Amygdala (tissue), 56 donors: ENCODE results near the gene SYT15.
"Not testable (repeated sequence)": the region's sequence is repeated elsewhere in the genome, so short reads cannot be mapped to it uniquely, and the experiment has no call there.

Experiments
- DNase-seq, 56 donors: peaks; one replicate each; lab custom pipeline; 2025; lab: John Stamatoyannopoulos, UW

Gene SYT15

DNA sequence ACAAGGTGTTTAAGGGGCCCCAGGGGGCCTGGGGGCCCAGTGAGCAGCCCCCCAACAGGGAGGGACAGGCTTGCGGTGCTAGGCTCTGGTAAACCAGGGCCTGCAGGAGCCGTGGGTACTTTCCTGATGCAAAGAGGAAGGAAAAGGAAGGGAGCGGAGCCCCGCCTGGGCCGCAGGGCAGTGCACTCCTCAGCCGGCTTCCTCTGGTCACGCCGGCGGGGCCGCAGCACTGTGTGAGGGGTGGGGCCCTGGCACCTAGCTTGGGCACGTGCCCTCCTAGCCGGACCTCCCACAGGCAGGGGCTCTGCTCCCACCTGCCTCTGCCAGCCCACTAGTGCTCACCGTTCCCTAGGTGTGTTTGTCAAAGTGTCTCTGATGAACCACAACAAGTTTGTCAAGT is 6.3 kb downstream of the SYT15 start:
- not testable (repeated sequence) for DNase-seq

DNA sequence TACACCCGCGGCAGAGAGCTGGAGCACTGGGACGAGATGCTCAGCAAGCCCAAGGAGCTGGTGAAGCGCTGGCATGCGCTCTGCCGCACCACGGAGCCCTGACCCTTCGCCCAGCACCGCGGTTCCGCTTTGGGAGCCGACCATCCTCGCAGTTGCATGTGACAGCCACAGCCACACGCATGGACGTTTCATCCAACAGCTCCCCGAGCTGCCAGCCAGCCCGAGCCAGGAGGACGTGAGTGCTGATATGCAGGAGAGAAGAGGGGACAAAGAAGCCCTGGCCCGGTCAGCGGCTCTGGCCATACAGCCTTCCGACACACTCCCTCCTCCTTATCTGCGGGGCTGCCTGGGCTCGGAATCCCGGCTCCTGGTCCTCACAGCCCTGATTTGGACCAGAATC is 8.6 kb downstream of the SYT15 start:
- not testable (repeated sequence) for DNase-seq

GRCh38 chr10:46588221-46588620 is 9.3 kb downstream of the SYT15 start:
- DNase-seq: not testable (repeated sequence)

- not testable (repeated sequence) for DNase-seq
These were observed 10.7 kb downstream of the SYT15 start for GRCh38 chr10:46589589-46589988.

DNA sequence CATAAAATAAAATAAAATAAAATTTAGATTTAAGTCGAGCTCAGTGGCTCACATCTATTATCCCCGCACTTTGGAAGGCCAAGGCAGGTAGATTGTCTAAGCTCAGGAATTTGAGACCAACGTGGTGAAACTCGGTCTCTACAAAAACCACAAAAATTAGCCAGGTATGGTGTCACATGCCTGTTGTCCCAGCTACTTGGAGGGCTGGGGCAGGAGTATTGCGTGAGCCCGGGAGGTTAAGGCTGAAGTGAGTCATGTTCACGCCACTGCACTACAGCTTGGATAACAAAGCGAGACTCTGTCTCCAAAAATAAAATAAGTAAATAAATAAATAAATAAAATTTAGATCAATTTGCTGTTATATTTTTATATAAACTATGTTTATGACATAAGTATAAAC is 12.1 kb downstream of the SYT15 start:
- not testable (repeated sequence) for DNase-seq

GRCh38 chr10:46593307-46593706 is 14.4 kb downstream of the SYT15 start:
- DNase-seq: not testable (repeated sequence)

GRCh38 chr10:46594453-46595063 is 15.6 kb downstream of the SYT15 start:
- not testable (repeated sequence) for DNase-seq

DNA sequence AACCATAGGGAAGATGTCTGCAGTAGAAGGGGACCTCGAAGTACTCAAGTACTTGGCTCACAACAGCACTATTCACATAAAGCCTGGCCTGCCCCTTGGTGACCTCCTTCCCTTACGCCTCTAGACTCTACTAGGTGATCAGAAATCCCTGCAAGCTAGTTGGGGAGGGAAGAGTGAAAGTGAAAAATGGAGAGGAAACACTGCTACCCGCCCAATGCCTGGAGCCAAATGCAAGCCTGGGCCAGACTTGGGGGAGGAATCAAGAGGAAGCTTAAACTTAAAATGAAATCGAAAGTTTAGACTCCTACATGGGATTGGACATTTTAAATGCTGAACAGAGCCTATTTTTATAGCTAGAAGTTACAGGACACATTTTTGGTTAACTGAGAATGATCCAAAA is 17.6 kb downstream of the SYT15 start:
- DNase-seq: not testable (repeated sequence)

- not testable (repeated sequence) for DNase-seq
These were observed 18.8 kb downstream of the SYT15 start for GRCh38 chr10:46597616-46598246.

GRCh38 chr10:46600516-46600915 is 21.6 kb downstream of the SYT15 start:
- not testable (repeated sequence) for DNase-seq

DNA sequence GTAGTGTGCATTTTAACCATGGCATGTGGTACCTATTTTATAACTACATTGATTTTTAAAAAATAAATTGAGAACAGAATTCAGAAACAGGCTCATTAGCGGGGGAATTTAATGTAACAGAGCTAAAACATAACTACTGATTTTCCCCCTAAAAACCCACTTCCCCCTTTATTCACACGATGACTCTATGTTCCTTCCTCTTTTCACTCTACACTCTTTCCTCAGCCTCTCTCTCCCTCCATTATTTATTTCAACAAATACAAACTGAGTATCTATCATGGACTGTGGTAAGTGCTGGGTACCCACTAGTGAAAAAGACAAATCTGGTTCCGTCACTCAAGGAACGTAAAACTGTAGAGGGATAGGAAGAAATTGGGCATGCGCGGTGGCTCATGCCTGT is 36.6 kb downstream of the SYT15 start:
- not testable (repeated sequence) for DNase-seq

DNA sequence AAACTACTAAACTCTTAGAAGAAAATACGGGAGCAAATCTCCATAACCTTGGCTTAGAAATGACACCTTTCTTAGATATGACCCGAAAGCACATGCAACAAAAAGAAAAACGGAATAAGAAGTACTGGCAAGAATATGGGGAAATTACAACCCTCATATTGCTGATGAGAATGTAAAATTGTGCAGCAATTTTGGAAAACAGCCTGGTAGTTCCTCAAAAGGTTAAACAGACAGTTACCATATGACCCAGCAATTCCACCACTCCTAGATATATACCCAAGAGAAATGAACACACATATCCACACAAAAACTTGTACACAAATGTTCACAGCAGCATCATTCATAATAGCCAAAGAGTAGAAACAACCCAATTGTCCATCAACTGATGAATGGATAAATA is 37.3 kb downstream of the SYT15 start:
- DNase-seq: not testable (repeated sequence)

DNA sequence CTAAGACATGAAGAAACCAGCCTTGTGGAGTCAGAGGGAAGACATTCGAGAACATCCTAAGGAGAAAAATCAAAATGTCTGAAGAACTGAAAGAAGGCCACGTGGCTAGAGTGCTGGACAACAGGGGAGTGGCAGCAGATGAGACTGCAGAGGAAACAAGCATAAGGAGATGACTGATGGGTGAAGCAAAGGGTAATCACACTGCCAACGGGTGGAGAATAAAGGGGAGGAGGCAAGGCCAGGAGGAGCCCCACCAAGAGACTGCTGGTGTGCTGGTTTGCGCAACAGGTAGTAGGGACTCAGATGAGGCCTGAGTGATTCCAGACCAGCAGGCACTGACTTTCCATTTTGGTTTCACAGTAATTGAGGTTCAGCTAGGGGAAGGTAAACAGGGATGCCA is 38.2 kb downstream of the SYT15 start:
- not testable (repeated sequence) for DNase-seq

DNA sequence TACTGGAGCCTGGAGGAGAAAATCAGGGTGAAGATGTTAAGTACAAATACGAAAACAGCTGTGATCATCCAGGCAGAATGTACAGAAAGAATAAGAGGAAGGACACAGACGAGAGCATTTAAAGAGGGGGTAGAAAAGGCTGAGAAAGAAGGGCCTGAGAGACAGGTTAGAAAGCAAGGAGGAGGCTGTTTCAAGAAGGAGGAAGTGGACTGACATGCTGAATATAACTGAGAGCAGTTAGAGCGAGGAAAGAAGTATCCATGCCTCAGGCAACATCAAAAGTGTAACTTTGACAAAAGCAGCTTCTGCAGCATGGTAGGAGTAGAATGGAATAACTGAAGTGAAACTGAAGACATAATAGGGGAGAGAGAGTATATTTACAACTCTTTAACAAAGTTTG is 39.0 kb downstream of the SYT15 start:
- not testable (repeated sequence) for DNase-seq

DNA sequence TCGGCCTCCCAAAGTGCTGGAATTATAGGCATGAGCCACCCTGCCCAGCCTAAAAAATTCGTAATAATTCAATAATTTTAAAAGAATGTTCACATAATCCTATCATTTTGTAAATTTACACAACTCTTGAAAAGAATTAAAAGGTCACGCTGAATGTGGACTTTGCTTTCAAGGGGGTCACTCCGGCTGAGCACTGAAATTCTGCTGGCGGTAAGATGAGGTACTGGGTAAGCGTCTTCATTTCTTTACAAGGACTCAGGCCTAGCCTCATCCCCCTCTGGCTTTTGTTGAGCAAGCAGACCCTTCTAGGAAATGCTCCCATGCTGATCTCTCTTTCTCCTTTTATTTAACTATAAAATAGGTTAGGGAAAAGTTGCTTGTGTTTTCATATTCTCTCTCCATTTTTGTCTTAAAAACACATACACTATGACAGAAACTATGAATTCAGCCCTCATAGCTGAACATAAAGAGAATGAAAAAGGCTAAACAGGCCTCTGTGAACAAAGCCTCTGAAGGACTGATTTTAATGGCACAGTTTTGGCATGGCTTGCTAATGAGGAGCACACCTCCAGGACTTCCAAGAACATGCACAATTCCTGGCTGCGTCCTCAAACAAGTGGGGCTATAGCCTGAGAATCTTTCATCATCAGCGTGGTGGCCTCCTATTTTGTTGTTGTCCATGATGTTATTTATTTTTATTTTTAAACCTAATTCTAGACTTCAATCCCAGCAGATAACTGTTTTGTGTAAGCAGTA is 45.1 kb downstream of the SYT15 start:
- DNase-seq: not testable (repeated sequence)

GRCh38 chr10:46629805-46630204 is 50.9 kb downstream of the SYT15 start:
- DNase-seq: not testable (repeated sequence)

- DNase-seq: not testable (repeated sequence)
These were observed 51.9 kb downstream of the SYT15 start for GRCh38 chr10:46630816-46631215.

DNA sequence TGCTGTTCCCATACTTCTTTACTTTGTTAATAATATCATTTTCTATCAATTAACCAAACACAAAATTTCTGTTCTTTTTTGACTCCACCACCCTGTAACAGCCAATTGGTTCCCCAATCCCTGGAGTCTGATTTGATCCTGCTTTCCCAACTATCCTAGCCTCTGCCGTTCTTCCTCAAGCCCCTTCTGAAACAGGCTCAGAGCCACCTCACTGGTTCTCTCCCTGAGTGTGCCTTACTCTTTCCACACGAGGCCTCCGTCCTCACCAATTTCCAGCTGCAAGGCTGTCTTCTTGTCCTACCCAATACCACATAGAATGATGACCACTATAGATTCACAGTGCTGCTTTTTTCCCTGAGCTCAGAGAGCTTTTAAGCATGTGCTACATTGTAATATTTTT is 52.8 kb downstream of the SYT15 start:
- DNase-seq: not testable (repeated sequence)

- not testable (repeated sequence) for DNase-seq
These were observed 55.8 kb downstream of the SYT15 start for GRCh38 chr10:46634698-46635097.

GRCh38 chr10:46635364-46635959 is 56.5 kb downstream of the SYT15 start:
- DNase-seq: not testable (repeated sequence)

- DNase-seq: not testable (repeated sequence)
These were observed 61.1 kb downstream of the SYT15 start for GRCh38 chr10:46640005-46640404.
